Vagina (tissue), 2 donors: ENCODE measurements around the gene PRG2. TPM values are rescaled to one million over a fixed set of nuclear protein-coding genes. Genes with fewer than 3 reads are reported as not detected.

Experiments
- DNase-seq, 2 donors: peaks; one replicate each; pipeline ENCODE4 v3.0.0-alpha.2; 2017; ENCODE audit errors: extremely low spot score in 2 of 2
- H3K27ac ChIP-seq: fragments of 200-600 bp; sonication (generic); one replicate; pipeline ENCODE4 v1.5.1; 2019
- H3K27me3 ChIP-seq: fragments of 200-600 bp; sonication (generic); one replicate; pipeline ENCODE4 v1.5.1; 2019
- H3K36me3 ChIP-seq, 2 donors: fragments of 200-600 bp; sonication (generic); one replicate each; pipeline ENCODE4 v1.5.1; 2017 to 2019
- H3K4me1 ChIP-seq: fragments of 200-600 bp; sonication (generic); one replicate; pipeline ENCODE4 v1.5.1; 2019
- H3K4me3 ChIP-seq, 2 donors: fragments of 200-600 bp; sonication (generic); 1 replicate in 1 of 2; 2 replicates in 1 of 2; pipeline ENCODE4 v1.5.1; 2016 to 2019
- H3K9me3 ChIP-seq: fragments of 200-600 bp; sonication (generic); one replicate; pipeline ENCODE4 v1.5.1; 2019
- POLR2A ChIP-seq, 2 donors: fragments of 450-650 bp; IDR thresholded peaks; one replicate each; pipeline ENCODE4 v1.6.1; 2017; ENCODE audit warnings: antibody characterized with exemption in 2 of 2, mild to moderate bottlenecking in 2 of 2, moderate library complexity in 2 of 2
- POLR2AphosphoS5 ChIP-seq, 2 donors: sonication (generic); formaldehyde crosslinking; IDR thresholded peaks; one replicate each; pipeline ENCODE4 v1.9.0; 2017; ENCODE audit warnings: antibody characterized with exemption in 2 of 2, mild to moderate bottlenecking in 2 of 2, low read depth in 1 of 2; ENCODE audit not compliant: insufficient read depth in 1 of 2
- intact Hi-C: fragments of 100-400 bp; cut with DNase I; formaldehyde crosslinking; loops from one replicate; pipeline ENCODE4 v1.15.1; 2023
- total RNA-seq: library from RNA; depleted of rRNA; stranded (reverse); fragments of >200 nt; gene quantifications from one replicate; pipeline ENCODE4 v1.2.3, GENCODE V29; 2016
- TF ChIP-seq, protein P1 (sequence below), 3 experiments: fragments of 450-650 bp in 2 of 3; fragments of 200-600 bp in 1 of 3; sonication (generic) in 1 of 3; IDR thresholded peaks; one replicate each; pipeline ENCODE4 v1.5.1; 2017 to 2019; ENCODE audit warnings: antibody characterized with exemption in 3 of 3, mild to moderate bottlenecking in 2 of 3, moderate library complexity in 2 of 3

PRG2 gene
- total RNA-seq, 1 donor from 2014 or later = not detected

DNA sequence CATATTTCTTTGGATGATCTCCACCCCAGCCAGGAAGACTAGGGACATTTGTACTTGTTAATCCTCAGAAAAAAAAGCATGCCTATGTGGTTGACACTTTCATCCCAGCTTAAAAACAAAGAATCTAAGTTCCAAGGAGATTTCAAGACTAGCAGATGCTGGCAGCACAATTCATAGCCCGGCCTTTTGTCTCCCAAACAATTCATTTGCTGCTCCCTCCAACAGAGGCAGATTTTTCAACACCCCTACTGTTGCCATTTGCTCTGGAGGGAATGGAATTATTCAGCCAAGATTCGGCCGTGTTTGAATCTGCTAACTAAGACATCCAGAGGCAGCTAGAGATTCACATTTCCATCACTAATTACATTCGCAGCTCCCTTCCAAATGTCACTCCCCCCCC is 37.0 kb downstream of the PRG2 start:
- intact Hi-C loops = no loop called here
- no peak for TF ChIP-seq POLR2A (IDR thresholded peaks at IDR 0.05)
- TF ChIP-seq POLR2AphosphoS5 (IDR thresholded peaks at IDR 0.05; ENCODE audit: insufficient read depth in 1 of 2, low read depth in 1 of 2) = no peak
- TF ChIP-seq, protein P1, sequence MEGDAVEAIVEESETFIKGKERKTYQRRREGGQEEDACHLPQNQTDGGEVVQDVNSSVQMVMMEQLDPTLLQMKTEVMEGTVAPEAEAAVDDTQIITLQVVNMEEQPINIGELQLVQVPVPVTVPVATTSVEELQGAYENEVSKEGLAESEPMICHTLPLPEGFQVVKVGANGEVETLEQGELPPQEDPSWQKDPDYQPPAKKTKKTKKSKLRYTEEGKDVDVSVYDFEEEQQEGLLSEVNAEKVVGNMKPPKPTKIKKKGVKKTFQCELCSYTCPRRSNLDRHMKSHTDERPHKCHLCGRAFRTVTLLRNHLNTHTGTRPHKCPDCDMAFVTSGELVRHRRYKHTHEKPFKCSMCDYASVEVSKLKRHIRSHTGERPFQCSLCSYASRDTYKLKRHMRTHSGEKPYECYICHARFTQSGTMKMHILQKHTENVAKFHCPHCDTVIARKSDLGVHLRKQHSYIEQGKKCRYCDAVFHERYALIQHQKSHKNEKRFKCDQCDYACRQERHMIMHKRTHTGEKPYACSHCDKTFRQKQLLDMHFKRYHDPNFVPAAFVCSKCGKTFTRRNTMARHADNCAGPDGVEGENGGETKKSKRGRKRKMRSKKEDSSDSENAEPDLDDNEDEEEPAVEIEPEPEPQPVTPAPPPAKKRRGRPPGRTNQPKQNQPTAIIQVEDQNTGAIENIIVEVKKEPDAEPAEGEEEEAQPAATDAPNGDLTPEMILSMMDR (IDR thresholded peaks at IDR 0.05) = no peak
- no peak for DNase-seq
- Histone ChIP-seq H3K9me3 (no peaks in the 10 kb centered on the region), H3K27me3 (no peaks in the 10 kb centered on the region), H3K4me1 (peaks cover 24% of the 10 kb centered on the region), H3K27ac (no peak overlapping the region), H3K36me3 (no peaks in the 10 kb centered on the region), H3K4me3 (no peak overlapping the region)

DNA sequence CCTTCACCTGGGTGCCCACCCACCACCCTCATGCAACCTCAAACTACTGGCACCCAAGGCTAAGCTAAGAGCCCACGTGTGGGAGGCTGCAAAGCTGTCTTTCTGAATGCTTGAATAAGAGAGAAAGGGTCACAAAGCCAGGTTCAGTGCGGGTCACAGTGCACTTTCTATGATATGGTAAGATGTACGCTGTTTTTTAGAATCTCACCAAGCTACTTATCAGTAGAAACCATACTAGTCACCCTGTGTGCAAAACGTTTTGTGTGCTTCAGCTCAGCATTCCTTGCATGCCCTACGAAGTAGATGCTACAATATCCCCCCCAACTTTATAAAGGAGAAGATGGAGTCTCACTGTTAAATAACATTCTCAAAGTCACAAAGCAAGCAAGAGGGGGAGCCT is 37.4 kb downstream of the PRG2 start:
- Histone ChIP-seq H3K27ac (no peak overlapping the region), H3K4me1 (peaks cover 20% of the 10 kb centered on the region), H3K36me3 (no peaks in the 10 kb centered on the region), H3K9me3 (no peaks in the 10 kb centered on the region), H3K27me3 (no peaks in the 10 kb centered on the region), H3K4me3 (no peak overlapping the region)
- intact Hi-C loops = no loop called here
- no peak for DNase-seq
- TF ChIP-seq POLR2A (IDR thresholded peaks at IDR 0.05) = no peak
- no peak for TF ChIP-seq POLR2AphosphoS5 (IDR thresholded peaks at IDR 0.05; ENCODE audit: insufficient read depth in 1 of 2, low read depth in 1 of 2)
- TF ChIP-seq, protein P1 (IDR thresholded peaks at IDR 0.05) = no peak

DNA sequence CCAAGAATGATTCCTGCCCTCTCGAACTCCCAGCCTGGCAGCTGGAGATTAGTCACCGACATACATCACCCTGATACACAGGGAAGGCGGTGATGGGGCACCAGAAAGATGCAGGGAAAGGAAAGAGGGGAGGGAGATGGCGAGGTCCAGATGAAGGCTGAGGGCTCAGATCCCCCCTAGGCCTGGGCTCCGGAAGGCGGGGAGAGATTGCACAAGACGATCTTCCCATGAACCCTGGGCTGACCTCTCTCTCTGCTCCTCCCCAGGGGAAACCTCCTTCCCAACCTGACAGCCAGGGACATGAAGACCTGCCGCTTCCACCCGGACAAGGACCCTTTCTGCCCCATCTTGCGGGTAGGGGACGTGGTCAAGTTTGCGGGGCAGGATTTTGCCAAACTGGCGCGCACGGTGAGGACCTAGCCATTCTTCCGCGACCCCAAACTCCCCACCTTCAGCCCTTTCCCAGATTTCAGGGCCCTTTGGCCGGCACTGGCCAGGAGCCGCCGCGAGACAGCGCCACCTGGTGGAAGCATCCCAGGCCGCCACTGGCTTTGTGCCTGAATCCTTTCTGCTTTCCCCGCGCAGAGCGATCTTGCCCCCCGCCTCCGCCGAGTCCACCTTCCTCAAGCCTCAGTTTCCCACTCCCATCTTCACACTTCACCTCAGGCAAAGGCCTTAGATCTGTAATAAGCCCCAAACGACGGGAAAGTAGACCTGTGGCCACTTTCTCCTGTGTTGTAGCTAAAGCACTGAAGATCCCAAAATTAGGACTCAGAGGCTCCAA is 40.8 kb downstream of the PRG2 start:
- Histone ChIP-seq H3K27me3 (no peaks in the 10 kb centered on the region), H3K36me3 (no peaks in the 10 kb centered on the region), H3K9me3 (no peaks in the 10 kb centered on the region), H3K4me1 (peaks cover 7% of the 10 kb centered on the region), H3K27ac (no peak overlapping the region), H3K4me3 (no peak overlapping the region)
- intact Hi-C loops = loop anchor here (10.0 kb wide), 2 partner anchors 145 to 175 kb away; no protein-coding TSS in a partner anchor
- TF ChIP-seq, protein P1 (IDR thresholded peaks at IDR 0.05) = peak in 2 of 3 experiments; percentile 80 to 85
- TF ChIP-seq POLR2A (IDR thresholded peaks at IDR 0.05) (no peak), POLR2AphosphoS5 (IDR thresholded peaks at IDR 0.05; ENCODE audit: insufficient read depth in 1 of 2, low read depth in 1 of 2) (peak in 1 of 2 donors; percentile 36)
- no peak for DNase-seq

DNA sequence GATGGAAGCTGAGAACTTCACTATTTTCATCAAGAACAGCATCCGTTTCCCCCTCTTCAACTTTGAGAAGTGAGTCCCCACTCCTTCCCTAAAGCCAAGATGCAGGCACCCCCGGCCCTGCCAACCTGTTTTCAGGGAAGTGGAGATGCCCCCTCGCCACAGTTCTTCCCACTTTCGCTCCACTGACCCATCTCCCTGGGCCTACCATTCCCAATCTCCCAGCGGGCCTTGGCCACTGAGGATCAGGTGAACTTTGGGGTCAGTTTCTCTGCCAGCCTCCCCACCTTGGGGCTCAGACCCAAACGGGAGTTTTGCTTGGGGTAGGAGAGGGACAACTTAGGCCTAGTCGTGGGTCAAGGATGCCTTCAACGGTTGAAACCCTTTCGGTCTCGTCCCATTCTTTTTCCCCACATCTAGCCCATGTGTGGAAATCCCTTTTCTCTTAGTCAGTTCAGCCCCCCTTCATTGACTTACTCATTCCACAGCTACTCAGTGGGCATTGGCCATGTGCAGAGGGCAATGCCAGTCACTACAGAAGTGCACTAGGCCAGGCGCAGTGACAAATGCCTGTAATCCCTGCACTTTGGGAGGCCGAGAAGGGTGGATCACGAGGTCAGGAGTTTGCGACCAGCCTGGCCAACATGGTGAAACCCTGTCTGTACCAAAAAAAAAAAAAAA is 41.7 kb downstream of the PRG2 start:
- no peak overlapping the region for H3K27ac ChIP-seq
- H3K4me1 ChIP-seq = peaks cover 7% of the 10 kb centered on the region
- no peaks in the 10 kb centered on the region for H3K27me3 ChIP-seq
- no peaks in the 10 kb centered on the region for H3K36me3 ChIP-seq
- DNase-seq = no peak
- TF ChIP-seq, protein P1 (IDR thresholded peaks at IDR 0.05) = no peak
- TF ChIP-seq POLR2A (IDR thresholded peaks at IDR 0.05) = no peak
- no peak for TF ChIP-seq POLR2AphosphoS5 (IDR thresholded peaks at IDR 0.05; ENCODE audit: insufficient read depth in 1 of 2, low read depth in 1 of 2)
- H3K4me3 ChIP-seq = no peak overlapping the region
- intact Hi-C loops = loop anchor here (10.0 kb wide), 2 partner anchors 146 to 176 kb away; no protein-coding TSS in a partner anchor
- H3K9me3 ChIP-seq = no peaks in the 10 kb centered on the region
